C4-2B (cell line): ENCODE results near the gene SESN3.

ENCODE experiments used
- ZFX ChIP-seq: fragments of 450-650 bp; IDR thresholded peaks from 2 replicates; pipeline ENCODE4 v1.6.1; 2017
- TF ChIP-seq, protein P1 (sequence below): fragments of 450-650 bp; conservative IDR thresholded peaks from 2 replicates; pipeline ENCODE4 v1.5.1; 2017; ENCODE audit warnings: mild to moderate bottlenecking

DNA sequence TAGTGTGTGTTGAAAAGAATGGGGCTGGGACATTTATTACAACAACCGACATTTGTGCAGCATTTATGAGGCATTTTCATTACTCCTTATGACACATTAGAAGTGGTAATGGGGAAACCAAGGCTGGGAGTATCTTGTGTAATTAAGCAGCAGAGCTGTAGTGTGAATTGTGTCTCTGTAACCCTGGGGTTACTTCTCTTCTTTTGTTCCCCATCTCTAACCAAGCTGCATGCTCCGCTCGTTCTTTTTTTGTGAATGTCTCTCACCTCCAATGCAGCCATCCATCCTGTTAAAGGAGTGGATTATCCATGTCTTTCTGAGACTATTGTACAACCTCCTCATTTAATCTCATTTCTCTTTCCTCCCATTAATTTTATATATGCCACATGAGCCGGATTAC, 75.6 kb downstream of the SESN3 start:
- TF ChIP-seq, protein P1, sequence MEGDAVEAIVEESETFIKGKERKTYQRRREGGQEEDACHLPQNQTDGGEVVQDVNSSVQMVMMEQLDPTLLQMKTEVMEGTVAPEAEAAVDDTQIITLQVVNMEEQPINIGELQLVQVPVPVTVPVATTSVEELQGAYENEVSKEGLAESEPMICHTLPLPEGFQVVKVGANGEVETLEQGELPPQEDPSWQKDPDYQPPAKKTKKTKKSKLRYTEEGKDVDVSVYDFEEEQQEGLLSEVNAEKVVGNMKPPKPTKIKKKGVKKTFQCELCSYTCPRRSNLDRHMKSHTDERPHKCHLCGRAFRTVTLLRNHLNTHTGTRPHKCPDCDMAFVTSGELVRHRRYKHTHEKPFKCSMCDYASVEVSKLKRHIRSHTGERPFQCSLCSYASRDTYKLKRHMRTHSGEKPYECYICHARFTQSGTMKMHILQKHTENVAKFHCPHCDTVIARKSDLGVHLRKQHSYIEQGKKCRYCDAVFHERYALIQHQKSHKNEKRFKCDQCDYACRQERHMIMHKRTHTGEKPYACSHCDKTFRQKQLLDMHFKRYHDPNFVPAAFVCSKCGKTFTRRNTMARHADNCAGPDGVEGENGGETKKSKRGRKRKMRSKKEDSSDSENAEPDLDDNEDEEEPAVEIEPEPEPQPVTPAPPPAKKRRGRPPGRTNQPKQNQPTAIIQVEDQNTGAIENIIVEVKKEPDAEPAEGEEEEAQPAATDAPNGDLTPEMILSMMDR: no peak
- no peak for TF ChIP-seq ZFX
